HCT116 (cell line): ENCODE data around the gene MRPL16.

ENCODE experiments used
- POLR2AphosphoS5 ChIP-seq: IDR thresholded peaks from 2 replicates; pipeline ENCODE4 v1.6.1; 2011; ENCODE audit warnings: mild to moderate bottlenecking, low read depth, low read length, moderate library complexity
- RAD21 ChIP-seq: IDR thresholded peaks from 2 replicates; pipeline ENCODE4 v1.6.1; 2012; ENCODE audit warnings: low read depth, mild to moderate bottlenecking
- TF ChIP-seq, protein P1 (sequence below), 3 experiments: fragments of 200-600 bp in 1 of 3; sonication (generic) in 1 of 3; IDR thresholded peaks in 2 of 3; conservative IDR thresholded peaks in 1 of 3; 2 replicates each; pipeline ENCODE4 v1.5.1; 2012 to 2017; ENCODE audit warnings: low read depth in 2 of 3, low read length in 2 of 3, antibody characterized with exemption in 1 of 3, borderline replicate concordance in 1 of 3, control low read depth in 1 of 3, mild to moderate bottlenecking in 1 of 3, mixed read lengths in 1 of 3, mixed run types in 1 of 3, moderate library complexity in 1 of 3; ENCODE audit not compliant: insufficient read depth in 1 of 3

DNA sequence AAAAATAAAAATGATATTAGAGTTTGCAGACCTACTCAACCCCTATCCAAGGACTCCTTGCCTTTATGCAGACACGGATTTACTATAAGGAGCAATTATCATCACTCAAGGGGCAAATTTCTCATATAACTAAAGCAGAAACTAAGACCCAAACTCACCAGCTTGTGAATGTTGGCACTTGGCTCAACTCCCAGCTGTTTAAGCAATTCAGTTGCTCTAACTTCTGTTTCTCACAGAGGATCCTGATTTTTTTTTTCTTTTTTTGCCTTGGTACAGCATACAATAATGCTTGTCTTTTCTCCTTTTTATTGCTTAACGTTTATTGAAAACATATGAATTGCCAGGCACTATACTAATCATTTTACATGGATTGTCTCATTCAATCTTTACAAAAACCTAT is 44.3 kb upstream of the MRPL16 start:
- TF ChIP-seq, protein P1, sequence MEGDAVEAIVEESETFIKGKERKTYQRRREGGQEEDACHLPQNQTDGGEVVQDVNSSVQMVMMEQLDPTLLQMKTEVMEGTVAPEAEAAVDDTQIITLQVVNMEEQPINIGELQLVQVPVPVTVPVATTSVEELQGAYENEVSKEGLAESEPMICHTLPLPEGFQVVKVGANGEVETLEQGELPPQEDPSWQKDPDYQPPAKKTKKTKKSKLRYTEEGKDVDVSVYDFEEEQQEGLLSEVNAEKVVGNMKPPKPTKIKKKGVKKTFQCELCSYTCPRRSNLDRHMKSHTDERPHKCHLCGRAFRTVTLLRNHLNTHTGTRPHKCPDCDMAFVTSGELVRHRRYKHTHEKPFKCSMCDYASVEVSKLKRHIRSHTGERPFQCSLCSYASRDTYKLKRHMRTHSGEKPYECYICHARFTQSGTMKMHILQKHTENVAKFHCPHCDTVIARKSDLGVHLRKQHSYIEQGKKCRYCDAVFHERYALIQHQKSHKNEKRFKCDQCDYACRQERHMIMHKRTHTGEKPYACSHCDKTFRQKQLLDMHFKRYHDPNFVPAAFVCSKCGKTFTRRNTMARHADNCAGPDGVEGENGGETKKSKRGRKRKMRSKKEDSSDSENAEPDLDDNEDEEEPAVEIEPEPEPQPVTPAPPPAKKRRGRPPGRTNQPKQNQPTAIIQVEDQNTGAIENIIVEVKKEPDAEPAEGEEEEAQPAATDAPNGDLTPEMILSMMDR (IDR thresholded peaks at IDR 0.05 in 2 of 3, conservative IDR thresholded peaks at IDR 0.05 in 1 of 3; ENCODE audit: borderline replicate concordance in 1 of 3, insufficient read depth in 1 of 3, low read depth in 2 of 3, low read length in 2 of 3): no peak
- TF ChIP-seq POLR2AphosphoS5 (no peak), RAD21 (no peak)
